Measurements from ENCODE around the gene PCDHA8.

DNA sequence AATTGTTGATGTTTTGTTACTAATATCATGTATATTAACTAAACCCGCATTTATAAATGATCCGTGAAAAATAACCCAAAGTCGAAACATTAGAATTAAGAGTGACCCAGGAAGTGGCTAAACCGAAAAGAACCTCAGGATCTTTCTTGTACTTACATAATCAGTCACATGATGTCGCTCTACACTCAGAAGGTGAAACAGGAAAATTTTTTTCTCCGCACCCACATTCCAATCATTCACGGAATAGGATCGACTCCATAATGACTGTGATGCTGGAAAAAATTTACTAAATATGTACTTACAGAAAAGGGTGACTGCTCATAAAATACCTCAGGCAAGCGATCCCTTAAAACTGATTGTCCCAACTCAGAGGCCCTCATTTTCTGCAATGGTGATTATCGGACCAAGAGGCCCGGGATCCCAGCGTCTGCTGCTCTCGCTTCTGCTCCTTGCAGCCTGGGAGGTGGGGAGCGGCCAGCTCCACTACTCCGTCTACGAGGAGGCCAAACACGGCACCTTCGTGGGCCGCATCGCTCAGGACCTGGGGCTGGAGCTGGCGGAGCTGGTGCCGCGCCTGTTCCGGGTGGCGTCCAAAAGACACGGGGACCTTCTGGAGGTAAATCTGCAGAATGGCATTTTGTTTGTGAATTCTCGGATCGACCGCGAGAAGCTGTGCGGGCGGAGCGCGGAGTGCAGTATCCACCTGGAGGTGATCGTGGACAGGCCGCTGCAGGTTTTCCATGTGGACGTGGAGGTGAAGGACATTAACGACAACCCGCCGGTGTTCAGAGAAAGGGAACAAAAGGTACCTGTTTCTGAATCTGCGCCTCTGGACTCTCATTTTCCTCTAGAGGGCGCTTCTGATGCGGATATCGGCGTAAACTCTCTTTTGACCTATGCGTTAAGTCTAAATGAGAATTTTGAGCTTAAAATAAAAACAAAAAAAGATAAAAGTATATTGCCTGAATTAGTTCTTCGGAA lies 34.4 kb downstream of the PCDHA8 start, which contains the start of gene PCDHA12:
- TF ChIP-seq EZH2 (IDR thresholded peaks at IDR 0.05): no peak
- TF ChIP-seq, protein P1, sequence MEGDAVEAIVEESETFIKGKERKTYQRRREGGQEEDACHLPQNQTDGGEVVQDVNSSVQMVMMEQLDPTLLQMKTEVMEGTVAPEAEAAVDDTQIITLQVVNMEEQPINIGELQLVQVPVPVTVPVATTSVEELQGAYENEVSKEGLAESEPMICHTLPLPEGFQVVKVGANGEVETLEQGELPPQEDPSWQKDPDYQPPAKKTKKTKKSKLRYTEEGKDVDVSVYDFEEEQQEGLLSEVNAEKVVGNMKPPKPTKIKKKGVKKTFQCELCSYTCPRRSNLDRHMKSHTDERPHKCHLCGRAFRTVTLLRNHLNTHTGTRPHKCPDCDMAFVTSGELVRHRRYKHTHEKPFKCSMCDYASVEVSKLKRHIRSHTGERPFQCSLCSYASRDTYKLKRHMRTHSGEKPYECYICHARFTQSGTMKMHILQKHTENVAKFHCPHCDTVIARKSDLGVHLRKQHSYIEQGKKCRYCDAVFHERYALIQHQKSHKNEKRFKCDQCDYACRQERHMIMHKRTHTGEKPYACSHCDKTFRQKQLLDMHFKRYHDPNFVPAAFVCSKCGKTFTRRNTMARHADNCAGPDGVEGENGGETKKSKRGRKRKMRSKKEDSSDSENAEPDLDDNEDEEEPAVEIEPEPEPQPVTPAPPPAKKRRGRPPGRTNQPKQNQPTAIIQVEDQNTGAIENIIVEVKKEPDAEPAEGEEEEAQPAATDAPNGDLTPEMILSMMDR (IDR thresholded peaks at IDR 0.05): peak; percentile 63
